Activated T-helper 2 cell treated with anti-CD3 and anti-CD28 coated beads, Interferon-gamma antibody, Interleukin-2, Interleukin-4, amounts not matched to agents 10 μg/mL and 5 μg/mL and 100 μg/mL, durations not matched to agents 14 hours and 24 hours and 36 hours (primary cell): ENCODE data around the gene SRSF7. TPM values are rescaled to one million over a fixed set of nuclear protein-coding genes. Genes with fewer than 3 reads are reported as not detected.
"Not testable (repeated sequence)": the region's sequence is repeated elsewhere in the genome, so short reads cannot be mapped to it uniquely, and the experiment has no call there.

Source experiments
- DNase-seq: peaks from one replicate; pipeline ENCODE4 v3.0.0; 2021; ENCODE audit warnings: low spot score
- H3K27ac Mint-ChIP-seq: one replicate; pipeline ENCODE4 v1.8.0; 2021; ENCODE audit warnings: mixed read lengths
- H3K27me3 Mint-ChIP-seq: one replicate; pipeline ENCODE4 v1.8.0; 2021; ENCODE audit warnings: low read depth, mixed read lengths
- H3K36me3 Mint-ChIP-seq: one replicate; pipeline ENCODE4 v1.8.0; 2021; ENCODE audit warnings: low read depth, mixed read lengths
- H3K4me1 Mint-ChIP-seq: one replicate; pipeline ENCODE4 v1.8.0; 2021; ENCODE audit warnings: low read depth, mixed read lengths
- H3K4me3 Mint-ChIP-seq: one replicate; pipeline ENCODE4 v1.8.0; 2021; ENCODE audit warnings: low read depth, mild to moderate bottlenecking, moderate library complexity, mixed read lengths
- H3K9me3 Mint-ChIP-seq: one replicate; pipeline ENCODE4 v1.8.0; 2021; ENCODE audit warnings: mixed read lengths
- intact Hi-C: fragments of 100-400 bp; cut with micrococcal nuclease; formaldehyde crosslinking; loops from one replicate; pipeline ENCODE4 v1.15.1; 2023
- total RNA-seq: library from RNA; stranded (reverse); gene quantifications from 2 replicates; pipeline ENCODE4 v1.2.3, GENCODE V29; 2022

The SRSF7 gene
- total RNA-seq, 1 donor from 2014 or later = 401 TPM

DNA sequence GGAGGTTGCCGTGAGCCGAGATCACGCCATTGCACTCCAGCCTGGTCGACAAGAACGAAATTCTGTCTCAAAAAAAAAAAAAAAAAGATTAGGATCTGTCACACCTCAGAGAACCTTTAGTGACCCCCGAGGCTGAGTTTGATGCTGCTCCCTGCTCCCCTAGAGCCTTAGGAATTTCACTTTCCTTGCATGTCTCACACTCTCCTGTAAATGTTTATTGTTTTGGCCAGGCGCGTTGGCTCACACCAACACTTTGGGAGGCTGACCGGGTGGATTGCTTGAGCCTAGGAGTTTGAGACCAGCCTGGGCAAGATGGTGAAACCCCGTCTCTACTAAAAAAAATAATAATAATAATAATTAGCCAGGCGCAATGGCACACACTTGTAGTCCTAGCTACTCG lies 31.5 kb downstream of the SRSF7 start:
- Mint-ChIP-seq H3K27ac (no peak overlapping the region), H3K36me3 (peaks cover 71% of the 10 kb centered on the region), H3K27me3 (no peaks in the 10 kb centered on the region), H3K4me3 (no peak overlapping the region), H3K4me1 (peaks cover 52% of the 10 kb centered on the region), H3K9me3 (peaks cover 5% of the 10 kb centered on the region)
- no peak for DNase-seq
- intact Hi-C loops = loop anchor here (10.0 kb wide), 1 partner anchor 405 kb away; no protein-coding TSS in a partner anchor

- peaks cover 51% of the 10 kb centered on the region for H3K4me1 Mint-ChIP-seq
- no peaks in the 10 kb centered on the region for H3K27me3 Mint-ChIP-seq
- H3K36me3 Mint-ChIP-seq = peaks cover 73% of the 10 kb centered on the region
Observed at GRCh38 chr2:38718601-38719000, 32.6 kb downstream of the SRSF7 start.

DNA sequence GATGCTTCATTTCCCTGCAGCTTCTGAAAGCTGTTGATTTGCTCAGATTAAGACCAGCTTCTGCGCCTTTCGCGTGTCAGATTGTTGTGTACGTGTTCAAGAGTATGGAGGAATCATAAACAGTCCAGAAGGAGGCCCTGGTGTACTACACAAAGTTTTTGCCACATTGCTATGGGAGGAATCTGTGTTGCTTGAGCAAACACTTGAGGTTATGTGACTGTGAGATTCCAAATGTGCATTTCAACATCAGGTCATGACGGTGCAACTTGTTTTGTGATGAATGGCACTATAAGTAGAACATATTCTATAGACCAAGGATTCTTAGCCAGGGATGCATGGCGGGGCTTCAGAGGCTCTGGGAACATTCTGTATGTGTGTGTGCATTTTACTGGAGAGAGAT lies 35.0 kb downstream of the SRSF7 start:
- H3K9me3 Mint-ChIP-seq = peaks cover 10% of the 10 kb centered on the region
- H3K27me3 Mint-ChIP-seq = no peaks in the 10 kb centered on the region
- H3K4me1 Mint-ChIP-seq = peaks cover 47% of the 10 kb centered on the region
- no peak overlapping the region for H3K4me3 Mint-ChIP-seq
- DNase-seq = no peak
- intact Hi-C loops = no loop called here
- peaks cover 85% of the 10 kb centered on the region for H3K36me3 Mint-ChIP-seq
- peak overlapping the region; percentile 43 for H3K27ac Mint-ChIP-seq

More at GRCh38 chr2:38718601-38719000, 32.6 kb downstream of the SRSF7 start:
- no peak for DNase-seq
- intact Hi-C loops = no loop called here
- H3K27ac Mint-ChIP-seq = no peak overlapping the region
- peaks cover 5% of the 10 kb centered on the region for H3K9me3 Mint-ChIP-seq
- H3K4me3 Mint-ChIP-seq = no peak overlapping the region

DNA sequence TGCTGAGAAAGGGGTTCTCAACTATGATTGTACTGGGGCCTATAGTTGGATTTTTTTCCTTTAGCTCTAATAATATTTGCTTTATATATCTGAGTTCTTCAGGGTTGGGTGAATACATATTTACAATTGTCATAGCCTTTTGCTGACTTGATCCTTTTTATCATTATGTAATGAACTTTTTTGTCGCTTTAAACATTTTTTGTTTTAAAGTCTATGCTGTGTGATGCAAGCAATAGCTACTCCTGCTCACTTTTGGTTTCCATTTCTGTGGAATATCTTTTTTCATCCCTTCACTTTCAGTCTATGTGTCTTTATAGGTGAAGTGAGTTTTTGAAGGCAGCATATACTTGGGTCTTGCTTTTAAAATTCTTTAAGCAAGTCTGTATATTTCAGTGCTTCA lies 36.2 kb downstream of the SRSF7 start:
- H3K27ac Mint-ChIP-seq = peak overlapping the region; percentile 74
- H3K27me3 Mint-ChIP-seq, DNase-seq, H3K9me3 Mint-ChIP-seq, intact Hi-C loops, H3K4me3 Mint-ChIP-seq: not testable (repeated sequence)
- H3K4me1 Mint-ChIP-seq = peaks cover 42% of the 10 kb centered on the region
- peaks cover 85% of the 10 kb centered on the region for H3K36me3 Mint-ChIP-seq

DNA sequence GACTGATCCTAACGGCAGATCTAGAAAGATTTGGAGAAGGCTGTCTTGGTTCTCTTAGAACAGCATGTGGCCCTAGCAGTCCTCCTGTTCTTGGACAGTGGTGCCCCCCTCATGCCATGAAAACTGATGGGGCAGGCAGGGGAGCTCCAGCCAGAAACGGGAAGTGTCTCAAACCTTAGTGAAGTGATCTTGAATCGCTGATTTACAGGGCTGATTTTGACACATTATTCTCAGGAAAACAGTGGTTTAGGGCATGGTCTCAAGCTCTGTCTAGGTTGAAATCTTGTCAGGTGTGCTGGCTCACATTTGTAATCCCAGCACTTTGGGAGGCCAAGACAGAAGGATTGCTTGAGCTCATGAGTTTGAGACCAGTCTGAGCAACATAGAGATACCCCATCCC lies 37.8 kb downstream of the SRSF7 start:
- no peaks in the 10 kb centered on the region for H3K27me3 Mint-ChIP-seq
- peak overlapping the region; percentile 57 for H3K27ac Mint-ChIP-seq
- no peak for DNase-seq
- peaks cover 5% of the 10 kb centered on the region for H3K9me3 Mint-ChIP-seq
- intact Hi-C loops = no loop called here
- no peak overlapping the region for H3K4me3 Mint-ChIP-seq
- H3K36me3 Mint-ChIP-seq = peaks cover 87% of the 10 kb centered on the region
- H3K4me1 Mint-ChIP-seq = peaks cover 55% of the 10 kb centered on the region

GRCh38 chr2:38712871-38713270 lies 38.3 kb downstream of the SRSF7 start:
- Mint-ChIP-seq H3K27me3 (no peaks in the 10 kb centered on the region), H3K27ac (peak overlapping the region; percentile 57), H3K4me3 (no peak overlapping the region), H3K36me3 (peaks cover 83% of the 10 kb centered on the region), H3K4me1 (peaks cover 56% of the 10 kb centered on the region), H3K9me3 (peaks cover 5% of the 10 kb centered on the region)
- DNase-seq = no peak
- intact Hi-C loops = no loop called here

DNA sequence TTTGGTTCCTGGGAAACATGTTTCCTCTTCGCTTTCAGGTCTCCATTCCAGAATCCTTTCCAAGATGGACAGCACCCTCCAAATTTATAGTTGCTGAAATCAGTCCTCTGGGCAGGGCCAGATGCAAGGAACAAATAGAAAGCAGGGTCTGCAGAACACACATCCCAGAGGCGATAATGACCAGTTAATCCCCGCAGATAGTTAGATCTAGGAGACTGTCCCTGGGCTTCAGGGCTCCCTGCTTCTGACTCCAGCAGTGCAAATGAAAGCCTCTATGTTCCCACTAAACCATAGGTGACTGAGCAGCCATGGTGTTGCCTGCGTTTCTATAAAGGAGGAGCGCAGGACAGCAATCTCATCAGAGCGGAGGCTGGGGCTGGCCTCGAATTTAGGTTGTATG lies 38.7 kb downstream of the SRSF7 start:
- H3K27me3 Mint-ChIP-seq = no peaks in the 10 kb centered on the region
- H3K27ac Mint-ChIP-seq = peak overlapping the region; percentile 8
- peaks cover 80% of the 10 kb centered on the region for H3K36me3 Mint-ChIP-seq
- no peak overlapping the region for H3K4me3 Mint-ChIP-seq
- peaks cover 58% of the 10 kb centered on the region for H3K4me1 Mint-ChIP-seq
- intact Hi-C loops = no loop called here
- no peak for DNase-seq
- peaks cover 5% of the 10 kb centered on the region for H3K9me3 Mint-ChIP-seq

DNA sequence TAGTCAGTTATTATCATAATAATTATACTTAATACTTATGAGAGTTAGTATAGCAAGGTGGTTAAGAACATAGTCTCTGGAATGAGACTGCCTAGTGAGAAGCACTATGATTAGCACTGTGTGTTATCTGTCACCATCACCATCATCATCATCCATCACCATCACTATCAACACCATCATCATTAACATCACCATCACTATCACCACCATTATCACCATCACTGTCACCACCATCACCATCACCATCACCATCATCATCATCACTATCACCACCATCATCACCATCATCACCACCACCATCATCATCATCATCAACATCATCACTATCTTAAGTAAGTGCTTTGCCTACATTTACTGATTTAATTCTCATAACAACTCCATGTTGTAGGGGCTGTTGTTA lies 39.6 kb downstream of the SRSF7 start:
- peaks cover 5% of the 10 kb centered on the region for H3K9me3 Mint-ChIP-seq
- peaks cover 82% of the 10 kb centered on the region for H3K36me3 Mint-ChIP-seq
- intact Hi-C loops = no loop called here
- H3K27me3 Mint-ChIP-seq = no peaks in the 10 kb centered on the region
- H3K4me1 Mint-ChIP-seq = peaks cover 65% of the 10 kb centered on the region
- no peak overlapping the region for H3K27ac Mint-ChIP-seq
- H3K4me3 Mint-ChIP-seq = no peak overlapping the region
- DNase-seq = no peak

- Mint-ChIP-seq H3K4me3 (no peak overlapping the region), H3K36me3 (peaks cover 75% of the 10 kb centered on the region), H3K27ac (peak overlapping the region; percentile 81), H3K9me3 (peaks cover 5% of the 10 kb centered on the region), H3K27me3 (no peaks in the 10 kb centered on the region), H3K4me1 (peaks cover 61% of the 10 kb centered on the region)
- intact Hi-C loops = loop anchor here (2.0 kb wide), 1 partner anchor 19 kb away; no protein-coding TSS in a partner anchor
- DNase-seq = no peak
Observed at GRCh38 chr2:38709567-38710194, 41.5 kb downstream of the SRSF7 start.

GRCh38 chr2:38708900-38709566 lies 42.1 kb downstream of the SRSF7 start:
- Mint-ChIP-seq H3K36me3 (peaks cover 70% of the 10 kb centered on the region), H3K27me3 (no peaks in the 10 kb centered on the region), H3K4me3 (peak overlapping the region; percentile 32), H3K4me1 (peaks cover 56% of the 10 kb centered on the region), H3K27ac (peak overlapping the region; percentile 81), H3K9me3 (peaks cover 5% of the 10 kb centered on the region)
- intact Hi-C loops = loop anchor here (2.0 kb wide), 1 partner anchor 18 kb away; no protein-coding TSS in a partner anchor
- no peak for DNase-seq

DNA sequence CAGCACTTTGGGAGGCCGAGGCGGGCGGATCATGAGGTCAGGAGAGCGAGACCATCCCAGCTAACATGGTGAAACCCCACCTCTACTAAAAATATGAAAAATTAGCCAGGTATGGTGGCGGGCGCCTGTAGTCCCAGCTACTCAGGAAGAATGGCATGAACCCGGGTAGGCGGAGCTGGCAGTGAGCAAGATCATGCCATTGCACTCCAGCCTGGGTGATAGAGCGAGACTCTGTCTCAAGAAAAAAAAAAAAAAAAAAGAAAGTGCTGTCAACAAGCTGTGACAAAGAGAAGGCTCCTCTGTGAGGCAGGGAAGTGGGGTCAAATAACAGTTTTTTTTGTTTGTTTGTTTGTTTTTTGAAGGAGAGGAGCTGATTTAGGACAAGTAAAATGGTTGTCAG lies 42.7 kb downstream of the SRSF7 start:
- H3K9me3 Mint-ChIP-seq, H3K27me3 Mint-ChIP-seq, DNase-seq: not testable (repeated sequence)
- Mint-ChIP-seq H3K36me3 (peaks cover 67% of the 10 kb centered on the region), H3K27ac (peak overlapping the region; percentile 81), H3K4me3 (peak overlapping the region; percentile 32), H3K4me1 (peaks cover 54% of the 10 kb centered on the region)
- intact Hi-C loops = loop anchor here (2.0 kb wide), 1 partner anchor 18 kb away; no protein-coding TSS in a partner anchor

GRCh38 chr2:38706846-38707345 lies 44.3 kb downstream of the SRSF7 start:
- Mint-ChIP-seq H3K4me3 (no peak overlapping the region), H3K27ac (peak overlapping the region; percentile 30), H3K9me3 (peaks cover 5% of the 10 kb centered on the region), H3K4me1 (peaks cover 49% of the 10 kb centered on the region), H3K27me3 (no peaks in the 10 kb centered on the region), H3K36me3 (peaks cover 60% of the 10 kb centered on the region)
- DNase-seq = no peak
- intact Hi-C loops = no loop called here

- no peak overlapping the region for H3K4me3 Mint-ChIP-seq
- no peak overlapping the region for H3K27ac Mint-ChIP-seq
- peaks cover 53% of the 10 kb centered on the region for H3K36me3 Mint-ChIP-seq
- H3K4me1 Mint-ChIP-seq = peaks cover 56% of the 10 kb centered on the region
- H3K9me3 Mint-ChIP-seq = no peaks in the 10 kb centered on the region
- intact Hi-C loops = no loop called here
- H3K27me3 Mint-ChIP-seq = no peaks in the 10 kb centered on the region
- no peak for DNase-seq
Observed at GRCh38 chr2:38704664-38705063, 46.5 kb downstream of the SRSF7 start.
